HG03135 (cell line): ENCODE data around the gene ANKRD30BL.
"Not testable (repeated sequence)": the region's sequence is repeated elsewhere in the genome, so short reads cannot be mapped to it uniquely, and the experiment has no call there.

Experiments used
- ATAC-seq: cut with Tn5 transposase; IDR thresholded peaks from one replicate; pipeline ENCODE4 v1.9.1; 2021; ENCODE audit warnings: mild to moderate bottlenecking, moderate library complexity; ENCODE audit not compliant: unreplicated experiment

ANKRD30BL gene

DNA sequence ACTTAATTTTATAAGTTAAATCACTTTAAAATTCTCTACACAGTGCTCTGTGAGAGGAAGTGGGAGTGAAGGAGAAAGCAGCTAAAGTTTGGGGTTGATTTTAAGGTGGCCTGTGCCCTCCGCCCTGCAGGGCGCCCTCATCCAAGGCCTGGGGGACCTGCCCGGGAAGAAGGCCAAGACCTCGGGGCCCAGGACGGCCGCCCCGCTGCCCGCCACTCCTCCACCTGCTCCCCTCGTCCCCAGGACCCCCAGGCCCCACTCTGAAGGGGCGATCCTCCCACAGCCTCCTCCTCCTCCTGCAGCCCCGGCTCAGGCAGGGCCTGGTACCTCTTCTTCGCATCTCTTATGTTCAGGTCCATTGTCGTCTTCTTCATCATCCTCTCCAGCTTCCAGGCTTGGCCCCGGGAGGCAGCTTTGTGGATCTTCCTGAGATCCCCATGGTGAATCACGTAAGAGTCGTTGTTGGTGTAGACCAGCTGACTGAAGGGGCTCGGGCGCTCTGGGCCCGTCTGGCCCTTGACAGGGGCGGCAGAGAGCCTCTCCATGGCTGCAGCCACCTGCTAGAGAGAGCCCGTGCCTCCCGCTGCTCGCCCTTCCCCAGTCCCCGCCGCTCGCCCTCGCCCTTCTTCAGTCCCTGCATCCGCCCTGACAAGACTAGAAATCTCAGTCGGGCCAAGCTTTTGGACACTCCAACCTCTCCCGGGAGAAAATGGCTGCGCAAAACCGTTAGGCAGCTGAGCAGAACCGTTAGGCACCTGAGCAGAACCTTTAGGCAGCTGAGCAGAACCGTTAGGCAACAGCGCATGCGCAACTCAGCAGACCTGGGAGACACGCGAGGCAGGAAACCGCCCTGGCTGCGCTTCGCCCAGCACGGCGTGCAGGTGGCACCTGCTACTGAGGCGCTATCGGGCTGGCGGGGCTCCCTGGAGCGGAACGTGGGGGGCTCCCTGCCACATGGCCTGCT is at the start of gene ANKRD30BL:
TSS of gene ANKRD30BL (minus strand) at position 792 of the 964 bp plus-strand sequence. CDS start at position 545, 247 bp downstream.
- ATAC-seq: not testable (repeated sequence)

DNA sequence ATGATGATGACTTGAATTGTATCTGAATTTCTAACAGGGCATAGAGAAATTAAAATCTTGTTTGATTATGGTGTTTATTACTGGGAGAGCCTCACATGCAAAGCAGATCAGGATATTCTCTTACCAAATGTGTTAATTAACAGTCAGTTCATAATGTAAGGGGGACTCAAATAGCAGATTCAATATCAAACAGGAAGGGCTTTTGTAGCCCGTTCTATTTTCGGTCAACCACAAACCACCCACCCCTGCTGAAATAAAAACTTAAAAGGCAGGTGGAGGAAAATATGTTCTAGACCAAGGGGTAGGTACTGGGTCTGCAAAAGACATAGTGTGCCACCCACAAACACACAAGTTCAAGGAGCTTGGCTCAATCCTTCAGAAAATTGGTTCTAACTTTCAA is 41.1 kb upstream of the ANKRD30BL start:
- ATAC-seq: not testable (repeated sequence)

GRCh38 chr2:132192854-132193253 is 31.1 kb upstream of the ANKRD30BL start:
- ATAC-seq: not testable (repeated sequence)

- not testable (repeated sequence) for ATAC-seq
Measured at GRCh38 chr2:132167100-132167499, 5.3 kb upstream of the ANKRD30BL start.

GRCh38 chr2:132162125-132162660 is 441 bp upstream of the ANKRD30BL start:
- not testable (repeated sequence) for ATAC-seq

GRCh38 chr2:132146774-132147173 is 15.0 kb downstream of the ANKRD30BL start:
- not testable (repeated sequence) for ATAC-seq
